Mucosa of descending colon (tissue), 3 donors: ENCODE results near the gene DBP. TPM values are rescaled to one million over a fixed set of nuclear protein-coding genes. Genes with fewer than 3 reads are reported as not detected.
"Not testable (repeated sequence)": the region's sequence is repeated elsewhere in the genome, so short reads cannot be mapped to it uniquely, and the experiment has no call there.

Source experiments
- ATAC-seq: fragments of 200-7000 bp; cut with Tn5 transposase; one replicate; pipeline ENCODE4 v1.9.1; 2020; ENCODE audit warnings: mild to moderate bottlenecking, moderate library complexity
- DNase-seq, 3 donors: peaks; one replicate each; pipeline ENCODE4 v3.0.0-alpha.2; 2020
- H3K36me3 ChIP-seq: fragments of 200-600 bp; one replicate; pipeline ENCODE4 v1.8.0; 2021; ENCODE audit warnings: low read depth, mild to moderate bottlenecking
- H3K4me1 ChIP-seq: fragments of 200-600 bp; one replicate; pipeline ENCODE4 v1.8.0; 2021; ENCODE audit warnings: low read depth, mild to moderate bottlenecking
- H3K4me3 ChIP-seq: fragments of 200-600 bp; one replicate; pipeline ENCODE4 v1.8.0; 2021; ENCODE audit warnings: mild to moderate bottlenecking
- H3K9me3 ChIP-seq: fragments of 200-600 bp; one replicate; pipeline ENCODE4 v1.8.0; 2021; ENCODE audit warnings: mild to moderate bottlenecking
- CTCF ChIP-seq: fragments of 200-600 bp; IDR thresholded peaks from one replicate; pipeline ENCODE4 v1.8.0; 2022; ENCODE audit warnings: antibody characterized with exemption, mild to moderate bottlenecking
- intact Hi-C, 2 donors: fragments of 100-400 bp; cut with DNase I in 1 of 2; cut with micrococcal nuclease in 1 of 2; formaldehyde crosslinking; loops; one replicate each; pipeline versions ENCODE4 v1.11.0 to v1.11.1; 2022; cut with DNase I, micrococcal nuclease
- long read RNA-seq, 2 donors: library from polyadenylated mRNA; unstranded; transcript quantifications; one replicate each; pipeline ENCODE4 v2.0.0, GENCODE V29; 2019 to 2021
- total RNA-seq, 3 donors: library from RNA; stranded (reverse); fragmentation: NEBNext Ultra II Directional in 2 of 3; extraction: Animal tissue kit (Norgen Biotek cat#: 25700) in 2 of 3; gene quantifications; one replicate each; pipeline versions ENCODE4 v1.2.1 to v1.2.4, GENCODE V29; 2021 to 2023
- donor health status: DM: no; HTN: no; CAD: no; lungs with moderate emphysema.
- donor health status: DM: no; HTN: no; CAD: no.
- donor health status: DM: no; HTN: yes; CAD: no.

Gene DBP, protein sequence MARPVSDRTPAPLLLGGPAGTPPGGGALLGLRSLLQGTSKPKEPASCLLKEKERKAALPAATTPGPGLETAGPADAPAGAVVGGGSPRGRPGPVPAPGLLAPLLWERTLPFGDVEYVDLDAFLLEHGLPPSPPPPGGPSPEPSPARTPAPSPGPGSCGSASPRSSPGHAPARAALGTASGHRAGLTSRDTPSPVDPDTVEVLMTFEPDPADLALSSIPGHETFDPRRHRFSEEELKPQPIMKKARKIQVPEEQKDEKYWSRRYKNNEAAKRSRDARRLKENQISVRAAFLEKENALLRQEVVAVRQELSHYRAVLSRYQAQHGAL
- 10 to 100 TPM in 2 of 3 donors, 1 to 10 TPM in 1; 8.2 to 18.4 (median 11.1) TPM for total RNA-seq
- long read RNA-seq, donor 1, full-length matches to known transcripts = 38 of 40 reads
- long read RNA-seq, donor 1, partial matches to known transcripts = 1 of 40 reads
- long read RNA-seq, donor 1, other reads (novel, unspliced or antisense) = 1 of 40 reads
- long read RNA-seq, donor 2 = 0 reads

DNA sequence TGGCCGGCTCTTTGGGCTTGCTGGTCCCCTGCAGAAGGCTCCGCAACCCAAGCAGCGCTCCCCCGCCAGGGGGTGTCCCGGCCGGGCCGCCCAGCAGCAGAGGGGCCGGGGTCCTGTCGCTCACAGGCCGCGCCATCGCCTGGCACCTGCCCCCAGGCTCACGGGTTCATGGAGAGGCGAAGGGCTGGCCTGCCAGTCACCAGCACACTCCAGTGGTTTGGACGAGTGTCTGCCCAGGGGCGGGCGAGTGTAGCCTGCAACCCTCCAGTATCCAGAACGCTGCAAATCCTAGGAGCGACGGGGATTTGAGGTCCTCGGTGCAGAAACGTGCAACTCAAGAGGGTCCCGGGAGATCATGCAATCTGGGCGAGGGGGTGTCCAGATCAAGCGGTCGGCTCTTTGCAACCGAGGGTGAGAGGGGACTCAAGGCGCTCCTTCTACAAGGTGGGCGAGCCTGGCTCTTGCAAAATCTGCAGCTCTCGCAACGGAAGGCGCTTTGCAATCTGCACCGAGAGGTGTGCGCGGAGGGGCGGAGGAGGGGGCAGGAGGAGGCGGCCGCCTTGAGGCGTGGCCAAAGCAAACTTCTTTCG is at the start of gene DBP:
TSS of gene DBP (minus strand) at position 521 of the 590 bp plus-strand sequence. CDS start at position 136, 385 bp downstream.
- Histone ChIP-seq H3K4me3 (peak within 1 kb of the TSS; percentile 31), H3K4me1 (peaks cover 40% of the 10 kb centered on the region), H3K36me3 (peaks cover 4% of the 10 kb centered on the region), H3K9me3 (no peaks in the 10 kb centered on the region)
- DNase-seq (peak in 2 of 3 donors; percentile 79 to 85), ATAC-seq (peak; percentile 5)
- no peak for TF ChIP-seq CTCF
- intact Hi-C loops = no loop called here

- ATAC-seq, H3K9me3 ChIP-seq, intact Hi-C loops, H3K4me3 ChIP-seq, H3K4me1 ChIP-seq, H3K36me3 ChIP-seq, DNase-seq: not testable (repeated sequence)
Measured at GRCh38 chr19:48686637-48687036, 49.5 kb upstream of the DBP start.

- intact Hi-C loops = no loop called here
- H3K4me1 ChIP-seq = peaks cover 6% of the 10 kb centered on the region
- TF ChIP-seq CTCF = no peak
- H3K4me3 ChIP-seq = no peak overlapping the region
- no peaks in the 10 kb centered on the region for H3K36me3 ChIP-seq
- ATAC-seq = peak; percentile 59
- no peak for DNase-seq
- no peaks in the 10 kb centered on the region for H3K9me3 ChIP-seq
Measured at GRCh38 chr19:48686088-48686487, 48.9 kb upstream of the DBP start.

- no peak overlapping the region for H3K4me3 ChIP-seq
Measured at GRCh38 chr19:48685583-48685982, 48.4 kb upstream of the DBP start.

DNA sequence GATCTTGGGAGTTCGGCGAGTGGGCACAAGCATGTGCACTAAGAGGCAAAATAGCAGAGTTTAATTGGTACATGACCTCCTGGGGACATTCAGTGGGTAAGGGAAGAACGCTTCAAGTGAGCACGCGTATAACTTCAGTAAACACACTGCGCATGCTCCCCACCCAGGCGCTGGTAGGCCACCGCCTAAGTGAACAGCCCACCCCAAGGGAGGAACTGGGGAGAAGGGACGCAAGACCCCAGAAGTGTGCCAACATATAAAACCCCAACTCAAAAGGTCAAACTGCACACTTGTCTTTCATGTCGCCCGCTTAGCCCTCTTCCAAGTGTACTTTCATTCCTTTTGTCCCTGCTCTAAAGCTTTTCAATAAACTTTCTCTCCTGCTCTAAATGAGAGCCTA is 46.2 kb upstream of the DBP start:
- ATAC-seq = no peak

More at GRCh38 chr19:48685583-48685982, 48.4 kb upstream of the DBP start:
- Histone ChIP-seq H3K4me1 (peaks cover 6% of the 10 kb centered on the region), H3K36me3 (no peaks in the 10 kb centered on the region), H3K9me3 (no peaks in the 10 kb centered on the region)
- TF ChIP-seq CTCF = no peak
- ATAC-seq (peak; percentile 88), DNase-seq (no peak)
- intact Hi-C loops = no loop called here

More for the DNA sequence above, 46.2 kb upstream of the DBP start:
- intact Hi-C loops = no loop called here
- no peaks in the 10 kb centered on the region for H3K36me3 ChIP-seq
- H3K4me1 ChIP-seq = peaks cover 11% of the 10 kb centered on the region
- no peak overlapping the region for H3K4me3 ChIP-seq
- no peak for TF ChIP-seq CTCF
- DNase-seq = no peak
- H3K9me3 ChIP-seq = no peaks in the 10 kb centered on the region
